Adrenal gland (tissue), 5 donors: Measurements from ENCODE around the gene ELL2.

Experiments
- CTCF ChIP-seq, 6 experiments: fragments of 450-650 bp in 4 of 6; fragments of 200-600 bp in 2 of 6; sonication (generic) in 1 of 6; IDR thresholded peaks; 1 replicate in 5 of 6; 2 replicates in 1 of 6; pipeline versions ENCODE4 v1.5.1 to v1.8.0; 2016 to 2021; ENCODE audit warnings: antibody characterized with exemption in 6 of 6, mild to moderate bottlenecking in 2 of 6, moderate library complexity in 1 of 6
- POLR2A ChIP-seq, 2 donors: fragments of 450-650 bp; IDR thresholded peaks; one replicate each; pipeline ENCODE4 v1.6.1; 2017; ENCODE audit warnings: antibody characterized with exemption in 2 of 2, mild to moderate bottlenecking in 2 of 2, moderate library complexity in 1 of 2
- donor health status: DM: no; HTN: no; CAD: no.

GRCh38 chr5:95989283-95990048, 27.8 kb upstream of the ELL2 start:
- TF ChIP-seq CTCF (IDR thresholded peaks at IDR 0.05) (no peak), POLR2A (IDR thresholded peaks at IDR 0.05) (no peak)
